AG04449 (cell line): ENCODE data around the gene IDI2.

Experiments
- CTCF ChIA-PET: fragments of 350-600 bp; formaldehyde crosslinking; extraction: SDS; loops from one replicate; lab custom pipeline; 2021; ENCODE audit warnings: antibody characterized with exemption; lab: Yijun Ruan, JAX
- POLR2A ChIA-PET: fragments of 400-600, 350-600 bp; formaldehyde crosslinking; extraction: SDS; loops from one replicate; lab custom pipeline; 2020; ENCODE audit warnings: antibody characterized with exemption, inconsistent platforms; lab: Yijun Ruan, JAX
- DNase-seq: peaks from one replicate; pipeline ENCODE4 v3.0.0-alpha.2; 2010; ENCODE audit warnings: low read depth, low spot score
- H3K4me3 ChIP-seq: 2 replicates; pipeline ENCODE4 v1.5.1; 2011; ENCODE audit warnings: low read depth, mild to moderate bottlenecking, control low read depth, low read length
- CTCF ChIP-seq: IDR thresholded peaks from one replicate; pipeline ENCODE4 v1.5.1; 2011; ENCODE audit warnings: mild to moderate bottlenecking, moderate library complexity, low read length, control low read depth, inconsistent platforms; ENCODE audit not compliant: insufficient read depth; ENCODE audit errors: missing control alignments

Gene IDI2

DNA sequence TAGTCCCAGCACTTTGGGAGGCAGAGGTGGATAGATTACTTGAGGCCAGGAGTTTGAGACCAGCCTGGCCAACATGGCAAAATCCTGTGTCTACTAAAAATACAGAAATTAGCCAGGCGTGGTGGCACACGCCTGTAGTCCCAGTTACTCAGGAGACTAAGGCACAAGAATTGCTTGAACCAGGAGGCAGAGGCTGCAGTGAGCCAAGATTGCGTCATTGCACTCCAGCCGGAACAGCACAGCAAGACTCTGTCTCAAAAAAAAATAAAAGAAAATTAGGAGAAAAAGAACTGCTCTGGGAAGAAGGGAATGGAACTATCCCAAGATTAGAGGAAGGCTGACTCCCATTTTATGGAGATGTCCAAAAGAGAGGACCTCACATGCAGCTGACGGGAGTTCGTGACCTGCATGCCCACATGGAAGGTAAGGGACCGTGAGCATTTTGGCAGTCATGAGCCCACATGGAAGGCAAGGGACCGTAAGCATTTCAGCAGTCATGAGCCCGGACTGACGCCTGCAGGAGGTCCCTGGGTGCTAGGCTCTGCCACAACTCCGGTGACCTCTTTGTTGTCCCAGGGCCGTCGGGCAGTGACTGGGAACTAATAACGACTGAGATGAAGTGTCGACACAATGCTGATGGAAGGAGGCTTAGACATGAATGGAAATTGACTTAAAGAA is 56.0 kb downstream of the IDI2 start:
- CTCF ChIA-PET = interaction anchor here (1.0 kb wide), 1 partner anchor 18 kb away, joined by 3 read pairs; the partner anchor contains the start of gene GTPBP4
- POLR2A ChIA-PET = no interaction called here
- no peak for DNase-seq
- no peak for TF ChIP-seq CTCF
- H3K4me3 ChIP-seq = no peak overlapping the region
